Measurements from ENCODE around the gene EDIL3.

The EDIL3 gene

DNA sequence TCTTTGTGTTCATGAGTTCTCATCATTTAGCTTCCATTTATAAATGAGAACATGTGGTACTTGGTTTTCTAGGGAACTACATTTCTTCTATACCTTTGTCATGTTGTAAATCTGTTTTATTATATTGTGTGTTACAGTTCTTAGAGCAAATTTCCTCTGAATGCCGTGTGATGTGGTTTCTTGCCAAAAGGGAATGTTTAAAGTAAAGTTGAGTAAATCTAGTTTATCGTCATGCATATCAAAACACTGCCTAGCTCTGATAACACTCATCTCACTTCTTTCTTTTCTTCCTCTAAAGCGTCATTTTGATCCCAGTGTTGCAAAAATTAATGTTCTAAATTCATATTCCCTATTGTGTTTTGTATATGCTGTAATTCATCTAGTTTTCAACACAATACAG, 368.6 kb downstream of the EDIL3 start:
- Histone ChIP-seq H3K4me3 (ENCODE audit: low read depth, low read length, poor library complexity, severe bottlenecking) (no peak overlapping the region), H3K27me3 (ENCODE audit: insufficient read depth, low read length) (no peaks in the 10 kb centered on the region), H3K4me2 (ENCODE audit: low read length) (no peak overlapping the region), H3F3A (ENCODE audit: insufficient read depth, low read length) (no peaks in the 10 kb centered on the region), H3K4me1 (ENCODE audit: insufficient read depth, low read length, severe bottlenecking) (no peaks in the 10 kb centered on the region), H3K36me3 (ENCODE audit: insufficient read depth, low read length) (no peaks in the 10 kb centered on the region), H3K79me2 (ENCODE audit: insufficient read depth, low read length) (no peaks in the 10 kb centered on the region), H2AFZ (ENCODE audit: low read length) (no peak overlapping the region), H4K20me1 (ENCODE audit: insufficient read depth, low read length) (no peaks in the 10 kb centered on the region), H3K9ac (ENCODE audit: low read length) (no peak overlapping the region), H3K9me2 (ENCODE audit: low read depth, low read length) (no peaks in the 10 kb centered on the region), H3K9me3 (ENCODE audit: low read length) (no peaks in the 10 kb centered on the region), H3K27ac (ENCODE audit: low read depth, low read length, poor library complexity, severe bottlenecking) (no peak overlapping the region)
- TF ChIP-seq EZH2 (IDR thresholded peaks at IDR 0.05; ENCODE audit: borderline replicate concordance, low read length): no peak
- TF ChIP-seq, protein P1, sequence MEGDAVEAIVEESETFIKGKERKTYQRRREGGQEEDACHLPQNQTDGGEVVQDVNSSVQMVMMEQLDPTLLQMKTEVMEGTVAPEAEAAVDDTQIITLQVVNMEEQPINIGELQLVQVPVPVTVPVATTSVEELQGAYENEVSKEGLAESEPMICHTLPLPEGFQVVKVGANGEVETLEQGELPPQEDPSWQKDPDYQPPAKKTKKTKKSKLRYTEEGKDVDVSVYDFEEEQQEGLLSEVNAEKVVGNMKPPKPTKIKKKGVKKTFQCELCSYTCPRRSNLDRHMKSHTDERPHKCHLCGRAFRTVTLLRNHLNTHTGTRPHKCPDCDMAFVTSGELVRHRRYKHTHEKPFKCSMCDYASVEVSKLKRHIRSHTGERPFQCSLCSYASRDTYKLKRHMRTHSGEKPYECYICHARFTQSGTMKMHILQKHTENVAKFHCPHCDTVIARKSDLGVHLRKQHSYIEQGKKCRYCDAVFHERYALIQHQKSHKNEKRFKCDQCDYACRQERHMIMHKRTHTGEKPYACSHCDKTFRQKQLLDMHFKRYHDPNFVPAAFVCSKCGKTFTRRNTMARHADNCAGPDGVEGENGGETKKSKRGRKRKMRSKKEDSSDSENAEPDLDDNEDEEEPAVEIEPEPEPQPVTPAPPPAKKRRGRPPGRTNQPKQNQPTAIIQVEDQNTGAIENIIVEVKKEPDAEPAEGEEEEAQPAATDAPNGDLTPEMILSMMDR (IDR thresholded peaks at IDR 0.05; ENCODE audit: low read length): no peak

DNA sequence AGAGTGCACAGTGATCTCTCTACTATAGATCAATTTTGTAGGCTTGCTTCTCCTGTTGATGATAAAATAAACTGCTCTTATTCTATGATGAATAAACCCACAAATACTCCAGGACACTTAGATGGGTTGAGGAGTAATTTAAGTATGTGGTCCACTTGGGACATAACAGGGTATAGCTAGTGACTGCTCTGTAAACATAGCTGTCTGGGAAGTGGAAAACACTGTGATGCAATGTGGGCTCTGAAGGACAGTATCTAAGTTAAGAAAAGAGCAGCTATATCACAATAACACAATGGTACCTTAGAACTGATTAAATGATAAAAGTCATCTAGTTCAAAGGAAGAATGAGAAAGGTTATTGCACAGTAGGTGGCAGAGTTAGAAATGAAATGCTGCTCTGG, 369.7 kb downstream of the EDIL3 start:
- TF ChIP-seq, protein P1 (IDR thresholded peaks at IDR 0.05; ENCODE audit: low read length): no peak
- no peak for TF ChIP-seq EZH2 (IDR thresholded peaks at IDR 0.05; ENCODE audit: borderline replicate concordance, low read length)
- H4K20me1 ChIP-seq (ENCODE audit: insufficient read depth, low read length): no peaks in the 10 kb centered on the region
- H3K4me1 ChIP-seq (ENCODE audit: insufficient read depth, low read length, severe bottlenecking): no peaks in the 10 kb centered on the region
- H3K4me3 ChIP-seq (ENCODE audit: low read depth, low read length, poor library complexity, severe bottlenecking): no peak overlapping the region
- no peak overlapping the region for H3K4me2 ChIP-seq (ENCODE audit: low read length)
- H3K36me3 ChIP-seq (ENCODE audit: insufficient read depth, low read length): no peaks in the 10 kb centered on the region
- no peaks in the 10 kb centered on the region for H3K9me2 ChIP-seq (ENCODE audit: low read depth, low read length)
- no peaks in the 10 kb centered on the region for H3K79me2 ChIP-seq (ENCODE audit: insufficient read depth, low read length)
- H3K27ac ChIP-seq (ENCODE audit: low read depth, low read length, poor library complexity, severe bottlenecking): no peak overlapping the region
- no peaks in the 10 kb centered on the region for H3K9me3 ChIP-seq (ENCODE audit: low read length)
- no peak overlapping the region for H2AFZ ChIP-seq (ENCODE audit: low read length)
- no peaks in the 10 kb centered on the region for H3F3A ChIP-seq (ENCODE audit: insufficient read depth, low read length)
- no peaks in the 10 kb centered on the region for H3K27me3 ChIP-seq (ENCODE audit: insufficient read depth, low read length)
- no peak overlapping the region for H3K9ac ChIP-seq (ENCODE audit: low read length)

DNA sequence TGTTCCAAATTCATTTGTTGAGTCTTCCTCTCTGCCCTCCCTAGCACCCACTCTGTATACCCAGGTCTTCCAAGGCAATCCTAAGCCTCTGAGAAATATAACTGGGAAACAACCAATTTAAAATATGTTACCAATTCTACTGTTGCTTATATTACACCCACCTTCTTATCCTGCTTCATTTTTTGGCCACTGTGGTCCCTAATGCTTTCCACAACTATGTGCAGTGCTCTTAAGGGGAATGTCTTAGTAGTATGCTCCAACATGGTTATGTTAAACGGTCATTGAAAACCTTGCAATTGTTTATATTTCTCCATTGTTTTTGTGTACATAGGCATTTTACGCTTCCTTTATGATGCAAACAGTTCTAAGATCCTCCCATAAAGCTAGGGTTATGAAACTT, 390.9 kb downstream of the EDIL3 start:
- Histone ChIP-seq H3K9me3 (ENCODE audit: low read length) (no peaks in the 10 kb centered on the region), H3F3A (ENCODE audit: insufficient read depth, low read length) (no peaks in the 10 kb centered on the region), H3K9ac (ENCODE audit: low read length) (no peak overlapping the region), H4K20me1 (ENCODE audit: insufficient read depth, low read length) (no peaks in the 10 kb centered on the region), H3K4me3 (ENCODE audit: low read depth, low read length, poor library complexity, severe bottlenecking) (no peak overlapping the region), H3K9me2 (ENCODE audit: low read depth, low read length) (no peaks in the 10 kb centered on the region), H3K27ac (ENCODE audit: low read depth, low read length, poor library complexity, severe bottlenecking) (no peak overlapping the region), H3K79me2 (ENCODE audit: insufficient read depth, low read length) (no peaks in the 10 kb centered on the region), H3K36me3 (ENCODE audit: insufficient read depth, low read length) (no peaks in the 10 kb centered on the region), H3K4me2 (ENCODE audit: low read length) (no peak overlapping the region), H3K4me1 (ENCODE audit: insufficient read depth, low read length, severe bottlenecking) (no peaks in the 10 kb centered on the region), H3K27me3 (ENCODE audit: insufficient read depth, low read length) (no peaks in the 10 kb centered on the region), H2AFZ (ENCODE audit: low read length) (no peak overlapping the region)
- TF ChIP-seq, protein P1 (IDR thresholded peaks at IDR 0.05; ENCODE audit: low read length): no peak
- no peak for TF ChIP-seq EZH2 (IDR thresholded peaks at IDR 0.05; ENCODE audit: borderline replicate concordance, low read length)

All from OCI-LY1 (cell line).